NB4 (cell line): ENCODE results near the gene FCRLA.

Source experiments
- POLR2A ChIP-seq: IDR thresholded peaks from 2 replicates; pipeline ENCODE4 v1.6.1; 2011; ENCODE audit warnings: mild to moderate bottlenecking; ENCODE audit not compliant: insufficient read length; ENCODE audit errors: extremely low read depth
- TF ChIP-seq, protein P1 (sequence below): IDR thresholded peaks from one replicate; pipeline ENCODE4 v1.5.1; 2012; ENCODE audit warnings: low read depth, low read length

DNA sequence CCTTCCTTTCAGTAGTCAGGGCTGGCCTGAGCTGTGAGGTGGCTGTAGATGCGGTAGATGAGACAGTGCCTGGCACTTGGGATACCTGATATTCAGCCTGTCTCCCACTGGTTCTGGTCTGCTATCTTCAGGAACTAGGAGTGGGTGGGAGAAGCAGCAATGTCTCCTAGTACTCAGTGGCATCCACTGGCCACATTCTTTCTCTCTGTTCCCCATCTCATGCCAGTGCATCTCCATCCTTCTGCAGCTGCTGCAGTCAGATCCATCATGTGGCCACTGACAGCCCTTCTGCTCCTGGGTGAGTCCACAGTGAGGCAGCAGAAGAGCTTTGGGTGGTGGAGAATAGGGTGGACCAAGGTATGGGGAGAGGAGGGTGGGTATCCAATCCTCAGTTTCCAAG is 15.4 kb downstream of the FCRLA start:
- TF ChIP-seq, protein P1, sequence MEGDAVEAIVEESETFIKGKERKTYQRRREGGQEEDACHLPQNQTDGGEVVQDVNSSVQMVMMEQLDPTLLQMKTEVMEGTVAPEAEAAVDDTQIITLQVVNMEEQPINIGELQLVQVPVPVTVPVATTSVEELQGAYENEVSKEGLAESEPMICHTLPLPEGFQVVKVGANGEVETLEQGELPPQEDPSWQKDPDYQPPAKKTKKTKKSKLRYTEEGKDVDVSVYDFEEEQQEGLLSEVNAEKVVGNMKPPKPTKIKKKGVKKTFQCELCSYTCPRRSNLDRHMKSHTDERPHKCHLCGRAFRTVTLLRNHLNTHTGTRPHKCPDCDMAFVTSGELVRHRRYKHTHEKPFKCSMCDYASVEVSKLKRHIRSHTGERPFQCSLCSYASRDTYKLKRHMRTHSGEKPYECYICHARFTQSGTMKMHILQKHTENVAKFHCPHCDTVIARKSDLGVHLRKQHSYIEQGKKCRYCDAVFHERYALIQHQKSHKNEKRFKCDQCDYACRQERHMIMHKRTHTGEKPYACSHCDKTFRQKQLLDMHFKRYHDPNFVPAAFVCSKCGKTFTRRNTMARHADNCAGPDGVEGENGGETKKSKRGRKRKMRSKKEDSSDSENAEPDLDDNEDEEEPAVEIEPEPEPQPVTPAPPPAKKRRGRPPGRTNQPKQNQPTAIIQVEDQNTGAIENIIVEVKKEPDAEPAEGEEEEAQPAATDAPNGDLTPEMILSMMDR, result no peak
- TF ChIP-seq POLR2A, result no peak
